GM20000 (cell line): ENCODE results near the gene SYNGR4.

Experiments
- DNase-seq: peaks from one replicate; pipeline ENCODE4 v3.0.0; 2012; ENCODE audit warnings: low spot score
- TF ChIP-seq, protein P1 (sequence below): IDR thresholded peaks from 2 replicates; pipeline ENCODE4 v1.5.1; 2012; ENCODE audit warnings: mild to moderate bottlenecking, control low read depth; ENCODE audit errors: extremely low read depth, missing control alignments

The SYNGR4 gene

DNA sequence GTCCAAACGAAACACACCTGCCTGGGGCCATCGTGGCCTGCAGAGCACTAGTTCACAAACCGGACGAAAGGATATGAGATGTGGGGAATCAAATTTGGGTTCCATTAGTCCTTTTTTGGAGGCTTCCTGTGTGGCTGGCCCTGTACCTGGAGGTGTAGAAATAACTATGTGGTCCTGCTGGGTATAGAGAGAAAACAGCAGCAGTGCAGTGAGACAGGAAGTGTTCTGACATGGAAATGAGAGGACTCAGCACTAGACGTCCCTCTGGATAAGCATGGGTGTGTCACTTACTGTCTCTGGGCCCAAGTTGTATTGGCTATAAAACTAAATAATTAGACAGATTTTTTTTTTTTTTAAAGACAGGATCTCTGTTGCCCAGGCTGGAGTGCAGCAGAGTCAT, 14.9 kb downstream of the SYNGR4 start:
- no peak for DNase-seq
- TF ChIP-seq, protein P1, sequence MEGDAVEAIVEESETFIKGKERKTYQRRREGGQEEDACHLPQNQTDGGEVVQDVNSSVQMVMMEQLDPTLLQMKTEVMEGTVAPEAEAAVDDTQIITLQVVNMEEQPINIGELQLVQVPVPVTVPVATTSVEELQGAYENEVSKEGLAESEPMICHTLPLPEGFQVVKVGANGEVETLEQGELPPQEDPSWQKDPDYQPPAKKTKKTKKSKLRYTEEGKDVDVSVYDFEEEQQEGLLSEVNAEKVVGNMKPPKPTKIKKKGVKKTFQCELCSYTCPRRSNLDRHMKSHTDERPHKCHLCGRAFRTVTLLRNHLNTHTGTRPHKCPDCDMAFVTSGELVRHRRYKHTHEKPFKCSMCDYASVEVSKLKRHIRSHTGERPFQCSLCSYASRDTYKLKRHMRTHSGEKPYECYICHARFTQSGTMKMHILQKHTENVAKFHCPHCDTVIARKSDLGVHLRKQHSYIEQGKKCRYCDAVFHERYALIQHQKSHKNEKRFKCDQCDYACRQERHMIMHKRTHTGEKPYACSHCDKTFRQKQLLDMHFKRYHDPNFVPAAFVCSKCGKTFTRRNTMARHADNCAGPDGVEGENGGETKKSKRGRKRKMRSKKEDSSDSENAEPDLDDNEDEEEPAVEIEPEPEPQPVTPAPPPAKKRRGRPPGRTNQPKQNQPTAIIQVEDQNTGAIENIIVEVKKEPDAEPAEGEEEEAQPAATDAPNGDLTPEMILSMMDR: no peak

DNA sequence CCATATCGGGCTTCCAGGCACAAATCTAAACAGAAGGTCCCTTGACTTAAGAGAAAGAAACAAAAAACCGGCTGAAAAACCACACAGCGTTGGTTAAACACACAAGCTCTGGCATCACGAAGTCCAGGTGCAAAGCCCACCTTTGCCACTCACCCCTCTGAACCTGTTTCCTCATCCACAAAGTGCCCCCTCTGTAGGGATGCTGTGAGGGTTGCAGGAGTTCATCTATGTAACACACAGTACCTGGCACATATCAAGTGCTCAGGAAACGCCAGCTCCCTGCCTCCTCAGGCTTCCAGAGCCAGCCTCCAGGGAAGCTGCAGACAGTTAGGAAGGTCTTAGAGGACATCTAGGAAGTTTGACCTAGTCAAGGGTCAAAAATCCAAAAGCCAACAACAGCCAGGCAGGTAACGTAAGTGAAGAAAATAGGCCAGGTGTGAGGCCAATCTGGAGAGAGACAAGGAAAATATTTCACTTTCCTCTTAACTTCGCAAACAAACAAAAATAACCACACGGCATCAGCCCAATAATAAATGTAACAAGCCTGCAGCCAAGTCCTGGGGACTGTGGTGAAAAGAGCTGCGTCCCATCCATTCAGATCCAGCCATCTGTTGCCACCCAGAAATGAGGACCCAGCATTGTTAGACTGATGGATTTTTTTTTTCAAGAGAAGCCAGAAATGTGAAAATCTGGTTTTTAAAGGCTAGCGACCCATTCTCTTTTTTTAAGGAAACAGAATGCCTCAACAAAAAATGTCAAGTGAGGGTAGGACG, 17.2 kb downstream of the SYNGR4 start:
- TF ChIP-seq, protein P1: no peak
- DNase-seq: no peak

- DNase-seq: no peak
- TF ChIP-seq, protein P1: no peak
Measured at GRCh38 chr19:48382286-48382685, 18.1 kb downstream of the SYNGR4 start.

GRCh38 chr19:48385461-48386087, 21.4 kb downstream of the SYNGR4 start:
- no peak for DNase-seq
- TF ChIP-seq, protein P1: no peak

DNA sequence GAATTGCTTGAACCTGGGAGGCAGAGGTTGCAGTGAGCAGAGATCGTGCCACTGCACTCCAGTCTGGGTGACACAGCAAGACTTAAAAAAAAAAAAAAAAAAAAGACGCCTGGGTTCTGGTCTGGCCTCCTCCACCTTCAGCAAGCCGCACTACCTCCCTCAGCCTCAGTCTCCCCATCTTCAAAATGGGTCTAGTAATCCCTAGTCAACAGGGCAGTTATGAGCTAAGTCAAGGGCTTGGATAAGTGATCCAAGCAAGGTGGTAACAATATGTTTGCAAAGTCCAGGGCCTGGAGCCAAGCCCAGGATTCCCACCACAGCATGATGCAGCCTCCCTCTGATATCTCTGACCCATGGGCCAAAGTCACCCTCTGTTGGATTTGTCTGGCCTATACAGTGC, 22.8 kb downstream of the SYNGR4 start:
- TF ChIP-seq, protein P1: no peak

GRCh38 chr19:48390188-48391099, 26.3 kb downstream of the SYNGR4 start:
- DNase-seq: peak; percentile 74
- TF ChIP-seq, protein P1: peak; percentile 71

More for the DNA sequence above, 22.8 kb downstream of the SYNGR4 start:
- DNase-seq: no peak
